ENCODE measurements around the gene PLAAT5.

GRCh38 chr11:63445118-63445517, 45.8 kb downstream of the PLAAT5 start:
- TF ChIP-seq, protein P1, sequence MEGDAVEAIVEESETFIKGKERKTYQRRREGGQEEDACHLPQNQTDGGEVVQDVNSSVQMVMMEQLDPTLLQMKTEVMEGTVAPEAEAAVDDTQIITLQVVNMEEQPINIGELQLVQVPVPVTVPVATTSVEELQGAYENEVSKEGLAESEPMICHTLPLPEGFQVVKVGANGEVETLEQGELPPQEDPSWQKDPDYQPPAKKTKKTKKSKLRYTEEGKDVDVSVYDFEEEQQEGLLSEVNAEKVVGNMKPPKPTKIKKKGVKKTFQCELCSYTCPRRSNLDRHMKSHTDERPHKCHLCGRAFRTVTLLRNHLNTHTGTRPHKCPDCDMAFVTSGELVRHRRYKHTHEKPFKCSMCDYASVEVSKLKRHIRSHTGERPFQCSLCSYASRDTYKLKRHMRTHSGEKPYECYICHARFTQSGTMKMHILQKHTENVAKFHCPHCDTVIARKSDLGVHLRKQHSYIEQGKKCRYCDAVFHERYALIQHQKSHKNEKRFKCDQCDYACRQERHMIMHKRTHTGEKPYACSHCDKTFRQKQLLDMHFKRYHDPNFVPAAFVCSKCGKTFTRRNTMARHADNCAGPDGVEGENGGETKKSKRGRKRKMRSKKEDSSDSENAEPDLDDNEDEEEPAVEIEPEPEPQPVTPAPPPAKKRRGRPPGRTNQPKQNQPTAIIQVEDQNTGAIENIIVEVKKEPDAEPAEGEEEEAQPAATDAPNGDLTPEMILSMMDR (IDR thresholded peaks at IDR 0.05): no peak
- no peak for TF ChIP-seq POLR2A (IDR thresholded peaks at IDR 0.05)
